IMR-90 (cell line): Measurements from ENCODE around the gene DRAP1. TPM values are rescaled to one million over a fixed set of nuclear protein-coding genes. Genes with fewer than 3 reads are reported as not detected.

ENCODE experiments used
- ATAC-seq: fragments of 200-7000 bp; cut with Tn5 transposase; 2 replicates; pipeline ENCODE4 v1.9.1; 2020; ENCODE audit warnings: low read depth, mild to moderate bottlenecking, moderate library complexity
- BruUV-seq: library from RNA; stranded (reverse); fragments of 400-500 nt; replicated peaks from 2 replicates; lab custom pipeline; 2021; lab: Mats Ljungman, UMichigan
- CTCF ChIA-PET: fragments of 300-600 bp; formaldehyde crosslinking; extraction: SDS; loops from one replicate; lab custom pipeline; 2021; ENCODE audit warnings: antibody characterized with exemption; lab: Yijun Ruan, JAX
- POLR2A ChIA-PET: fragments of 300-600 bp; sonication (Branson Sonifier 250); formaldehyde crosslinking; loops from one replicate; lab custom pipeline; 2022; ENCODE audit warnings: antibody characterized with exemption; ENCODE audit not compliant: unreplicated experiment; lab: Charles Lee
- DNase-seq: peaks from one replicate; pipeline ENCODE4 v3.0.0; 2013
- H2AFZ ChIP-seq: replicated peaks from 2 replicates; pipeline ENCODE3; 2013; ENCODE audit warnings: low read length, mild to moderate bottlenecking; ENCODE audit not compliant: poor library complexity
- H2AK5ac ChIP-seq: 2 replicates; pipeline ENCODE4 v1.6.1; 2013; ENCODE audit warnings: low read depth, low read length, inconsistent platforms
- H2AK9ac ChIP-seq: replicated peaks from 2 replicates; pipeline ENCODE3; 2013; ENCODE audit warnings: mild to moderate bottlenecking, low read depth, low read length, moderate library complexity; ENCODE audit not compliant: poor library complexity
- H2BK120ac ChIP-seq: 2 replicates; pipeline ENCODE4 v1.6.1; 2013; ENCODE audit warnings: low read depth, low read length, inconsistent platforms
- H2BK15ac ChIP-seq: 3 replicates; pipeline ENCODE4 v1.6.1; 2013; ENCODE audit warnings: low read depth, low read length, inconsistent platforms
- H2BK20ac ChIP-seq: 2 replicates; pipeline ENCODE4 v1.6.1; 2013; ENCODE audit warnings: low read depth, mild to moderate bottlenecking, inconsistent platforms, low read length, moderate library complexity
- H2BK5ac ChIP-seq: 2 replicates; pipeline ENCODE4 v1.6.1; 2013; ENCODE audit warnings: mild to moderate bottlenecking, low read depth, low read length, inconsistent platforms; ENCODE audit not compliant: poor library complexity, severe bottlenecking
- H3K14ac ChIP-seq: replicated peaks from 2 replicates; pipeline ENCODE4 v1.6.1; 2013; ENCODE audit warnings: low read depth, low read length, inconsistent platforms
- H3K18ac ChIP-seq: 2 replicates; pipeline ENCODE4 v1.6.1; 2013; ENCODE audit warnings: low read depth, low read length, control low read depth
- H3K23ac ChIP-seq: 2 replicates; pipeline ENCODE4 v1.6.1; 2013; ENCODE audit warnings: low read depth, low read length, inconsistent platforms
- H3K27ac ChIP-seq: 2 replicates; pipeline ENCODE4 v1.5.1; 2013; ENCODE audit warnings: mild to moderate bottlenecking, control low read depth, low read length; ENCODE audit not compliant: insufficient read depth
- H3K27me3 ChIP-seq: 2 replicates; pipeline ENCODE4 v1.6.1; 2013; ENCODE audit warnings: low read length; ENCODE audit not compliant: control insufficient read depth, insufficient read depth
- H3K36me3 ChIP-seq: 2 replicates; pipeline ENCODE4 v1.6.1; 2013; ENCODE audit warnings: low read length, mixed read lengths; ENCODE audit not compliant: control insufficient read depth, insufficient read depth
- H3K4ac ChIP-seq: 2 replicates; pipeline ENCODE4 v1.6.1; 2013; ENCODE audit warnings: low read depth, low read length, inconsistent platforms
- H3K4me1 ChIP-seq: 2 replicates; pipeline ENCODE4 v1.6.1; 2013; ENCODE audit warnings: low read length, mixed read lengths; ENCODE audit not compliant: control insufficient read depth, insufficient read depth
- H3K4me2 ChIP-seq: 2 replicates; pipeline ENCODE4 v1.6.1; 2013; ENCODE audit warnings: low read depth, mild to moderate bottlenecking, control low read depth, low read length, moderate library complexity
- H3K4me3 ChIP-seq: 2 replicates; pipeline ENCODE4 v1.5.1; 2013; ENCODE audit warnings: low read depth, mild to moderate bottlenecking, control low read depth, low read length, moderate library complexity; ENCODE audit not compliant: insufficient read depth
- H3K56ac ChIP-seq: 2 replicates; pipeline ENCODE4 v1.6.1; 2013; ENCODE audit warnings: low read length, inconsistent platforms; ENCODE audit not compliant: insufficient read depth; ENCODE audit errors: extremely low read depth
- H3K79me1 ChIP-seq, 2 experiments: 2 replicates each; pipeline ENCODE4 v1.6.1; 2013; ENCODE audit warnings: low read length in 2 of 2, inconsistent platforms in 1 of 2, low read depth in 1 of 2
- H3K9ac ChIP-seq: 2 replicates; pipeline ENCODE4 v1.6.1; 2013; ENCODE audit warnings: low read depth, low read length, control low read depth
- H3K9me1 ChIP-seq: 2 replicates; pipeline ENCODE4 v1.6.1; 2013; ENCODE audit warnings: low read length, inconsistent platforms; ENCODE audit not compliant: insufficient read depth
- H3K9me3 ChIP-seq: 2 replicates; pipeline ENCODE4 v1.6.1; 2013; ENCODE audit warnings: low read length; ENCODE audit not compliant: control insufficient read depth, insufficient read depth
- H4K20me1 ChIP-seq: 2 replicates; pipeline ENCODE4 v1.6.1; 2013; ENCODE audit warnings: low read length, inconsistent platforms; ENCODE audit not compliant: insufficient read depth
- H4K5ac ChIP-seq: 2 replicates; pipeline ENCODE4 v1.6.1; 2013; ENCODE audit warnings: mild to moderate bottlenecking, low read depth, low read length, control low read depth
- H4K8ac ChIP-seq, 2 experiments: 2 replicates each; pipeline ENCODE4 v1.6.1; 2013; ENCODE audit warnings: low read depth in 2 of 2, low read length in 2 of 2, control low read depth in 1 of 2, inconsistent platforms in 1 of 2
- H4K91ac ChIP-seq: 2 replicates; pipeline ENCODE4 v1.6.1; 2013; ENCODE audit warnings: low read depth, low read length, inconsistent platforms; ENCODE audit not compliant: insufficient read depth
- FOS ChIP-seq: fragments of 150-350 bp; IDR thresholded peaks from 2 replicates; pipeline ENCODE4 v1.6.1; 2016; ENCODE audit warnings: low read depth, low read length
- MAZ ChIP-seq: IDR thresholded peaks from 2 replicates; pipeline ENCODE4 v1.6.1; 2012; ENCODE audit warnings: low read depth, mild to moderate bottlenecking, low read length, improper control_type of control experiment, moderate library complexity, borderline replicate concordance
- MXI1 ChIP-seq: IDR thresholded peaks from 2 replicates; pipeline ENCODE4 v1.6.1; 2012; ENCODE audit warnings: low read depth, mild to moderate bottlenecking, low read length, moderate library complexity, borderline replicate concordance
- NFE2L2 ChIP-seq: fragments of 150-350 bp; IDR thresholded peaks from 2 replicates; pipeline ENCODE4 v1.6.1; 2016; ENCODE audit warnings: low read depth, mild to moderate bottlenecking, low read length
- POLR2A ChIP-seq: IDR thresholded peaks from 2 replicates; pipeline ENCODE4 v1.6.1; 2012; ENCODE audit warnings: mild to moderate bottlenecking, low read depth, low read length
- RAD21 ChIP-seq: IDR thresholded peaks from 2 replicates; pipeline ENCODE4 v1.6.1; 2012; ENCODE audit warnings: low read length, improper control_type of control experiment
- SMC3 ChIP-seq: fragments of 150-350 bp; IDR thresholded peaks from 2 replicates; pipeline ENCODE4 v1.6.1; 2016; ENCODE audit warnings: low read depth, mild to moderate bottlenecking, antibody characterized with exemption, low read length, moderate library complexity
- WGBS, 2 experiments: methylation state at CpG; one replicate each; pipeline versions ENCODE4 v1.1.5 to v1.1.7; 2013; ENCODE audit warnings: missing lambda C conversion rate in 2 of 2; ENCODE audit not compliant: insufficient read length in 1 of 2; ENCODE audit errors: extremely low coverage in 2 of 2; 5-methylcytosine and 5-hydroxymethylcytosine counted together
- dilution Hi-C: fragments of 300-500 bp; cut with HindIII; formaldehyde crosslinking; loops from one replicate; pipeline ENCODE4 v1.14.3; 2018; ENCODE audit warnings: low sequenced_read_pairs; ENCODE audit not compliant: unreplicated experiment
- in situ Hi-C: fragments of 300-500 bp; cut with MboI; formaldehyde crosslinking; loops from 3 replicates; pipeline ENCODE4 v1.14.3; 2019; ENCODE audit warnings: low sequenced_read_pairs, inconsistent platforms, mixed read lengths
- intact Hi-C: fragments of 100-400 bp; cut with micrococcal nuclease; formaldehyde crosslinking; loops from 2 replicates; pipeline ENCODE4 v1.10.0; 2022
- polyA plus RNA-seq, 3 experiments: library from polyadenylated mRNA; depleted of rRNA; stranded (reverse); fragments of >200 nt; gene quantifications; 2 replicates each; pipeline ENCODE4 v1.2.3, GENCODE V29; 2012; ENCODE audit warnings: low replicate concordance in 1 of 3
- total RNA-seq: library from RNA; depleted of rRNA; stranded (reverse); fragments of >200 nt; gene quantifications from 2 replicates; pipeline ENCODE4 v1.2.3, GENCODE V29; 2012
- TF ChIP-seq, protein P1 (sequence below): conservative IDR thresholded peaks from 2 replicates; pipeline ENCODE4 v1.5.1; 2012; ENCODE audit warnings: mild to moderate bottlenecking, low read depth, low read length, improper control_type of control experiment

The DRAP1 gene
- total and polyA plus RNA-seq, 2 of the 4 experiments (the other 2 are of a cell fraction), result 237 to 344 TPM

DNA sequence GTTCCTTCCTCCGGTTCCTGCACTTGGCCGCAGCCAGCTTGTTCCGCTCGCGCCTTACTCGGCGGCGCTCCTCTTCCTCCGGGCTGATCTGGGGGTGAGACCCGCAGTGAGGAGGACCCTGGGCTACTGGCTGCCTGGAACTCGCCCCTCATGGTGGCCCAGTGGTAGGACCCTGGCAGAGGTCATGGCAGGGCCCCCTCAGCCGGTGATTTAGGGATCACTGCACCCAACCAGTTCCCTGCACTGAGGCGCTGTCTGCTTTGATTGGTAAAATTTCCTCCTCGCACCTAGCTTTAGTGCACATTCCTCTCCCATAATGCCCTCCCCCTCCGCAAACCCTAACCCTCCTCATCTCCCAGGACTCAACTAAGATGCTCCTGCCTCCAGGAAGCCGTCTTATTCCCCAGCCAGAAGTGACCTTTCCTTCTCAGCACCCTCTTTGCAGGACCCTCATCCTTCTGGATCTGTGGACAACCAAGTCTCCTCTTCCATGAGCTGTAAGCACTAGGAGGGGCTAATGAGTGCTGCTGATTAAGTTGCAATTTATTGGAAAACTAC, 25.1 kb upstream of the DRAP1 start:
- Histone ChIP-seq H3K14ac (peak overlapping the region; percentile 74; the same call in 1 of the 2 replicates), H2AK5ac (peak overlapping the region; percentile 14; the same call in 1 of the 2 replicates), H2BK5ac (peak overlapping the region; percentile 40), H3K79me1 (peaks cover 0 to 24% of the 10 kb centered on the region in 2 experiments; a peak in 2 of 4 replicates), H2BK15ac (no peak overlapping the region), H3K9me1 (0 out of 2 replicates have a peak, but pooled peaks cover 4% of the 10 kb centered on the region), H4K20me1 (peaks cover 84% of the 10 kb centered on the region), H4K5ac (no peak overlapping the region), H3K9me3 (no peaks in the 10 kb centered on the region), H2BK120ac (no peak overlapping the region), H3K9ac (peak overlapping the region; percentile 38), H3K36me3 (peaks cover 46% of the 10 kb centered on the region), H3K23ac (peak overlapping the region; percentile 83), H3K27me3 (no peaks in the 10 kb centered on the region), H3K27ac (peak overlapping the region; percentile 60), H3K4me3 (no peak overlapping the region), H3K4me2 (no peak overlapping the region), H3K4ac (peak overlapping the region; percentile 66; the same call in 1 of the 2 replicates), H2AK9ac (peak overlapping the region; percentile 76), H2BK20ac (no peak overlapping the region), H4K8ac (peak overlapping the region in 1 of 2 experiments; percentile 24; a peak in 1 of 4 replicates), H3K4me1 (peaks cover 40% of the 10 kb centered on the region), H4K91ac (0 out of 2 replicates have a peak overlapping the region, but pooled peaks have one; percentile 29), H2AFZ (no peak overlapping the region), H3K56ac (0 out of 2 replicates have a peak overlapping the region, but pooled peaks have one; percentile 22), H3K18ac (no peak overlapping the region)
- ChIA-PET CTCF (interaction anchor here (0.6 to 0.7 kb wide), 2 partner anchors 34 to 43 kb away, joined by 3 read pairs; no protein-coding TSS in a partner anchor), POLR2A (interaction anchor here (0.7 kb wide), 1 partner anchor 1376 kb away, joined by 5 read pairs; no protein-coding TSS in a partner anchor)
- no peak for ATAC-seq
- BruUV-seq, result no TSS peak
- TF ChIP-seq RAD21, result no peak
- TF ChIP-seq NFE2L2, result no peak
- TF ChIP-seq SMC3, result no peak
- no peak for TF ChIP-seq FOS
- TF ChIP-seq MXI1, result no peak
- peak; percentile 52 for TF ChIP-seq POLR2A
- peak; percentile 27; the same call in 1 of the 2 replicates for TF ChIP-seq MAZ
- TF ChIP-seq, protein P1, sequence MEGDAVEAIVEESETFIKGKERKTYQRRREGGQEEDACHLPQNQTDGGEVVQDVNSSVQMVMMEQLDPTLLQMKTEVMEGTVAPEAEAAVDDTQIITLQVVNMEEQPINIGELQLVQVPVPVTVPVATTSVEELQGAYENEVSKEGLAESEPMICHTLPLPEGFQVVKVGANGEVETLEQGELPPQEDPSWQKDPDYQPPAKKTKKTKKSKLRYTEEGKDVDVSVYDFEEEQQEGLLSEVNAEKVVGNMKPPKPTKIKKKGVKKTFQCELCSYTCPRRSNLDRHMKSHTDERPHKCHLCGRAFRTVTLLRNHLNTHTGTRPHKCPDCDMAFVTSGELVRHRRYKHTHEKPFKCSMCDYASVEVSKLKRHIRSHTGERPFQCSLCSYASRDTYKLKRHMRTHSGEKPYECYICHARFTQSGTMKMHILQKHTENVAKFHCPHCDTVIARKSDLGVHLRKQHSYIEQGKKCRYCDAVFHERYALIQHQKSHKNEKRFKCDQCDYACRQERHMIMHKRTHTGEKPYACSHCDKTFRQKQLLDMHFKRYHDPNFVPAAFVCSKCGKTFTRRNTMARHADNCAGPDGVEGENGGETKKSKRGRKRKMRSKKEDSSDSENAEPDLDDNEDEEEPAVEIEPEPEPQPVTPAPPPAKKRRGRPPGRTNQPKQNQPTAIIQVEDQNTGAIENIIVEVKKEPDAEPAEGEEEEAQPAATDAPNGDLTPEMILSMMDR, result no peak
- no peak for DNase-seq
- WGBS, 2 experiments, result 70% methylated on average over 6 of the region's 16 CpGs; no CpG with 5 or more reads in 1 of the 2 experiments
- in situ Hi-C loops (loop anchor here (5.0 kb wide), 1 partner anchor 68 kb away; the partner anchor contains the start of gene SART1), intact Hi-C loops (no loop called here), dilution Hi-C loops (no loop called here)
